D721Med (cell line): ENCODE data around the gene CUX1.
"Not testable (repeated sequence)": the region's sequence is repeated elsewhere in the genome, so short reads cannot be mapped to it uniquely, and the experiment has no call there.

ENCODE experiments used
- DNase-seq: peaks from one replicate; pipeline ENCODE4 v3.0.0; 2011; ENCODE audit warnings: low spot score; ENCODE audit not compliant: insufficient read length
- FAIRE-seq: peaks from 2 replicates; lab custom pipeline; 2011; peaks lifted over from hg19 to GRCh38; lab: Jason Lieb, UNC
- CTCF ChIP-seq: IDR thresholded peaks from 2 replicates; pipeline ENCODE4 v1.5.1; 2012; ENCODE audit warnings: mild to moderate bottlenecking, control low read depth; ENCODE audit not compliant: insufficient read depth; ENCODE audit errors: missing control alignments

The CUX1 gene

GRCh38 chr7:102181517-102181916 lies 364.1 kb downstream of the CUX1 start:
- DNase-seq = no peak
- FAIRE-seq = no peak
- TF ChIP-seq CTCF = no peak

- no peak for TF ChIP-seq CTCF
- no peak for DNase-seq
- FAIRE-seq = no peak
Observed at GRCh38 chr7:102182016-102182415, 364.6 kb downstream of the CUX1 start.

GRCh38 chr7:102183848-102184247 lies 366.4 kb downstream of the CUX1 start:
- FAIRE-seq, DNase-seq: not testable (repeated sequence)

- no peak for TF ChIP-seq CTCF
- FAIRE-seq (no peak), DNase-seq (no peak)
Observed at GRCh38 chr7:102184303-102184702, 366.9 kb downstream of the CUX1 start.

- TF ChIP-seq CTCF = no peak
- DNase-seq = no peak
- no peak for FAIRE-seq
Observed at GRCh38 chr7:102185796-102186195, 368.4 kb downstream of the CUX1 start.

GRCh38 chr7:102186306-102186705 lies 368.9 kb downstream of the CUX1 start:
- TF ChIP-seq CTCF = no peak
- no peak for DNase-seq
- FAIRE-seq = no peak

GRCh38 chr7:102188746-102189145 lies 371.3 kb downstream of the CUX1 start:
- DNase-seq (no peak), FAIRE-seq (no peak)
- TF ChIP-seq CTCF = no peak

GRCh38 chr7:102189756-102190155 lies 372.3 kb downstream of the CUX1 start:
- TF ChIP-seq CTCF = no peak
- no peak for DNase-seq
- no peak for FAIRE-seq
